HCT116 (cell line): ENCODE results near the gene TMA7. TPM values are rescaled to one million over a fixed set of nuclear protein-coding genes. Genes with fewer than 3 reads are reported as not detected.

Experiments
- ATAC-seq: fragments of 200-7000 bp; cut with Tn5 transposase; 2 replicates; pipeline ENCODE4 v1.9.1; 2020; ENCODE audit warnings: mild to moderate bottlenecking, moderate library complexity
- Bru-seq: library from RNA; stranded (reverse); fragments of 400-500 nt; gene quantifications from one replicate; lab custom pipeline; 2021; lab: Mats Ljungman, UMichigan
- BruChase-seq, 2 experiments: library from RNA; stranded (reverse); fragments of 400-500 nt; gene quantifications; one replicate each; lab custom pipeline; 2021; lab: Mats Ljungman, UMichigan
- BruUV-seq: library from RNA; stranded (reverse); fragments of 400-500 nt; replicated peaks from 2 replicates; lab custom pipeline; 2021; lab: Mats Ljungman, UMichigan
- CTCF ChIA-PET: fragments of 300-600 bp; sonication (Branson Sonifier 250); formaldehyde crosslinking; loops from one replicate; lab custom pipeline; 2021; ENCODE audit warnings: antibody characterized with exemption; lab: Charles Lee
- POLR2A ChIA-PET: fragments of 300-600, 350-600 bp; sonication (Branson Sonifier 250); formaldehyde crosslinking; loops from one replicate; lab custom pipeline; 2021; ENCODE audit warnings: antibody characterized with exemption; lab: Charles Lee
- RAD21 ChIA-PET, 2 experiments: fragments of 300-600 bp; sonication (Branson Sonifier 250); formaldehyde crosslinking; loops; one replicate each; lab custom pipeline; 2023; ENCODE audit warnings: low total read pairs in 2 of 2; ENCODE audit not compliant: uncharacterized antibody in 2 of 2, unreplicated experiment in 2 of 2, low non-redundant PET in 1 of 2; lab: Charles Lee
- DNase-seq: peaks from one replicate; pipeline ENCODE4 v3.0.0-alpha.2; 2010; ENCODE audit warnings: low read depth, low spot score
- H2AFZ ChIP-seq: fragments of 200-600 bp; shearing (Covaris generic), sonication (generic); 2 replicates; pipeline ENCODE4 v1.6.1; 2017; ENCODE audit warnings: low read depth, mixed run types, mixed read lengths, antibody characterized with exemption, low read length; ENCODE audit not compliant: poor library complexity, severe bottlenecking
- H3K27ac ChIP-seq: 2 replicates; pipeline ENCODE4 v1.5.1; 2012; ENCODE audit warnings: low read depth, low read length
- H3K27me3 ChIP-seq: fragments of 200-600 bp; sonication (generic); 2 replicates; pipeline ENCODE4 v1.6.1; 2016; ENCODE audit warnings: mixed run types, low read length, mixed read lengths; ENCODE audit not compliant: insufficient read depth
- H3K36me3 ChIP-seq, 2 experiments: fragments of 200-500 bp in 1 of 2; fragments of 200-600 bp in 1 of 2; sonication (Bioruptor generic) in 1 of 2; sonication (generic) in 1 of 2; 2 replicates each; pipeline versions ENCODE4 v1.5.1 to v1.6.1; 2014 to 2016; ENCODE audit warnings: low read length in 2 of 2, inconsistent platforms in 1 of 2, mixed read lengths in 1 of 2, mixed run types in 1 of 2; ENCODE audit not compliant: insufficient read depth in 2 of 2, control insufficient read depth in 1 of 2
- H3K4me1 ChIP-seq, 2 experiments: fragments of 200-600 bp in 1 of 2; sonication (generic) in 1 of 2; 2 replicates each; pipeline versions ENCODE4 v1.5.1 to v1.6.1; 2012 to 2017; ENCODE audit warnings: low read length in 2 of 2, inconsistent platforms in 1 of 2, mild to moderate bottlenecking in 1 of 2, mixed read lengths in 1 of 2, mixed run types in 1 of 2, moderate library complexity in 1 of 2; ENCODE audit not compliant: insufficient read depth in 2 of 2, control insufficient read depth in 1 of 2
- H3K4me2 ChIP-seq: fragments of 200-600 bp; sonication (generic); 2 replicates; pipeline ENCODE4 v1.6.1; 2017; ENCODE audit warnings: mixed run types, low read length, mixed read lengths
- H3K4me3 ChIP-seq, 2 experiments: fragments of 200-600 bp in 1 of 2; sonication (generic) in 1 of 2; replicated peaks in 1 of 2; 2 replicates each; pipeline ENCODE4 v1.5.1; 2011 to 2016; ENCODE audit warnings: low read length in 2 of 2, control low read depth in 1 of 2, low read depth in 1 of 2, mild to moderate bottlenecking in 1 of 2, mixed read lengths in 1 of 2, mixed run types in 1 of 2
- H3K79me2 ChIP-seq: fragments of 200-600 bp; sonication (generic); 2 replicates; pipeline ENCODE4 v1.6.1; 2017; ENCODE audit warnings: mild to moderate bottlenecking, mixed run types, low read length, moderate library complexity, mixed read lengths; ENCODE audit not compliant: insufficient read depth
- H3K9ac ChIP-seq: fragments of 200-600 bp; sonication (generic); 2 replicates; pipeline ENCODE4 v1.6.1; 2016; ENCODE audit warnings: low read length, mixed read lengths
- H3K9me2 ChIP-seq: fragments of 200-600 bp; sonication (generic), shearing (Covaris generic); 2 replicates; pipeline ENCODE4 v1.6.1; 2017; ENCODE audit warnings: mixed run types, mild to moderate bottlenecking, moderate library complexity; ENCODE audit not compliant: insufficient read depth
- H3K9me3 ChIP-seq, 2 experiments: fragments of 200-500 bp in 1 of 2; fragments of 200-600 bp in 1 of 2; sonication (Bioruptor generic) in 1 of 2; sonication (generic) in 1 of 2; 2 replicates each; pipeline ENCODE4 v1.6.1; 2014 to 2017; ENCODE audit warnings: low read length in 2 of 2, mixed read lengths in 2 of 2, inconsistent platforms in 1 of 2, low read depth in 1 of 2, mild to moderate bottlenecking in 1 of 2, mixed run types in 1 of 2, moderate library complexity in 1 of 2; ENCODE audit not compliant: control insufficient read depth in 1 of 2, insufficient read depth in 1 of 2
- H4K20me1 ChIP-seq: fragments of 200-600 bp; sonication (generic), shearing (Covaris generic); 2 replicates; pipeline ENCODE4 v1.6.1; 2017; ENCODE audit warnings: mixed run types, mild to moderate bottlenecking, moderate library complexity; ENCODE audit not compliant: insufficient read depth
- POLR2A ChIP-seq: IDR thresholded peaks from 2 replicates; pipeline ENCODE4 v1.7.0; 2011; ENCODE audit warnings: borderline replicate concordance; ENCODE audit not compliant: insufficient read depth, insufficient read length; ENCODE audit errors: extremely low read depth
- POLR2AphosphoS5 ChIP-seq: IDR thresholded peaks from 2 replicates; pipeline ENCODE4 v1.6.1; 2011; ENCODE audit warnings: mild to moderate bottlenecking, low read depth, low read length, moderate library complexity
- YY1 ChIP-seq: IDR thresholded peaks from 2 replicates; pipeline ENCODE4 v1.6.1; 2011; ENCODE audit warnings: low read length, low read depth, moderate library complexity, mild to moderate bottlenecking; ENCODE audit not compliant: insufficient replicate concordance; ENCODE audit errors: extremely low read depth
- ZFX ChIP-seq: fragments of 450-650 bp; IDR thresholded peaks from 2 replicates; pipeline ENCODE4 v1.6.1; 2017
- intact Hi-C: fragments of 100-400 bp; cut with micrococcal nuclease; formaldehyde crosslinking; loops from 2 replicates; pipeline ENCODE4 v1.10.0; 2022
- long read RNA-seq: library from polyadenylated mRNA; unstranded; transcript quantifications from one replicate; pipeline ENCODE4 v2.0.0, GENCODE V29; 2021; ENCODE audit not compliant: unreplicated experiment
- polyA plus RNA-seq: library from polyadenylated mRNA; unstranded; fragments of >200 nt; gene quantifications from 2 replicates; pipeline ENCODE4 v1.2.1, GENCODE V29; 2012; ENCODE audit warnings: missing spikeins
- total RNA-seq: library from RNA; stranded (reverse); gene quantifications from one replicate; pipeline ENCODE4 v1.2.1, GENCODE V29; 2021; ENCODE audit not compliant: unreplicated experiment
- TF ChIP-seq, protein P1 (sequence below), 3 experiments: fragments of 200-600 bp in 1 of 3; sonication (generic) in 1 of 3; IDR thresholded peaks in 2 of 3; conservative IDR thresholded peaks in 1 of 3; 2 replicates each; pipeline ENCODE4 v1.5.1; 2012 to 2017; ENCODE audit warnings: low read depth in 2 of 3, low read length in 2 of 3, antibody characterized with exemption in 1 of 3, borderline replicate concordance in 1 of 3, control low read depth in 1 of 3, mild to moderate bottlenecking in 1 of 3, mixed read lengths in 1 of 3, mixed run types in 1 of 3, moderate library complexity in 1 of 3; ENCODE audit not compliant: insufficient read depth in 1 of 3

The TMA7 gene
- total RNA-seq (334 TPM), Bru-seq, nascent RNA (percentile 96 among the genes with signal in this experiment), BruChase-seq, experiment 1, labeled RNA remaining after a 6-hour chase (percentile 94 among the genes with signal in this experiment), BruChase-seq, experiment 2, labeled RNA remaining after a 2-hour chase (percentile 89 among the genes with signal in this experiment)
- polyA plus RNA-seq: 294 and 408 TPM in 2 replicates
- long read RNA-seq, transcript TMA7-202 (3 exons, 619 nt): minor isoform, 21 of 492 reads
- long read RNA-seq, transcript TMA7-201 (4 exons, 561 nt): major isoform, 398 of 492 reads
- long read RNA-seq, partial matches to known transcripts: 45 of 492 reads
- long read RNA-seq, other reads (novel, unspliced or antisense): 28 of 492 reads

DNA sequence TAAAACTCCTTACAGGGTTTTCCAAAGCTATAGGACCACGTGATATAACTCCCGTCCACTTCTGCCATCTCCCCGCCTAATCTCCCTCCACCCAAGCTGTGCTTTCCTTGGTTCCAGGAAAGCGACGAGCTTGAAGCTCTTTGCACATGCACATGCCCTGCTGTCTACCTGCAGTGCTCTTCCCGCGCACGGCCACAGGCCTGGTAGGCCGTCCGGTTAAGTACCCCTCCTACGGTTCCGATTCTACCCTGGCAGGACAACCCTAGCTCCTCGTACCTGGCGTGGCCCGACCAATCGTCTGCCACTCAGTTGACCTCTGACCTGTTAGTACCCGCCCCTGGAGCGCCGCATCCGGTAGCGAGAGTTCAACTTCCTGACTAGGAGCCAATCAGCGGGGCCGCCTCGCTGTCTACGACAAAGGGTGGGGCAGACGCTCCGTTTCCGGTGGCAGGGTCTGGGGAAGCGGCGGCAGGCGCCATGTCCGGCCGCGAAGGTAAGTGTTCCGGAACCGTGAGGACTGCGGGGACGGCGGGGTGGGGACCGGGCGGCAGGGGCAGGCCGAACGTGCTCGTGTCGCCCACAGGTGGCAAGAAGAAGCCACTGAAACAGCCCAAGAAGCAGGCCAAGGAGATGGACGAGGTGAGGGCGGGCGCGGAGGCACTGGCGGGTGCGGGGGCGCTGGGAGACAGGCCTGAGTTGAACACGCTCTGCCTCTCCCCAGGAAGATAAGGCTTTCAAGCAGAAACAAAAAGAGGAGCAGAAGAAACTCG is at the start of gene TMA7, which contains the start of gene CCDC51:
TMA7 (plus strand) TSS at position 438 of the 770 bp plus-strand sequence; CDS start at position 478, 40 bp downstream.
CCDC51 (minus strand) TSS at position 300 of the 770 bp plus-strand sequence. CDS start 4,991 bp downstream, outside the sequence.
- no peaks in the 10 kb centered on the region for H3K9me3 ChIP-seq
- peak within 1 kb of the TSS; percentile 75 for H3K4me2 ChIP-seq
- POLR2A ChIA-PET: interaction anchor here (0.6 to 1.0 kb wide), 4 partner anchors 9 to 589 kb away, joined by 3 to 7 read pairs (median 5); partner anchors contain the start of genes IMPDH2, PLXNB1 and ZNF589
- peak within 1 kb of the TSS; percentile 98 to 100 for H3K4me3 ChIP-seq
- peak within 1 kb of the TSS; percentile 97 for H3K9ac ChIP-seq
- DNase-seq (peak; percentile 96), ATAC-seq (peak; percentile 91)
- RAD21 ChIA-PET: interaction anchor here (0.9 to 1.1 kb wide), 2 partner anchors 117 to 246 kb away, joined by 4 read pairs; partner anchors contain the start of gene PFKFB4 (in 1 of the 2)
- no peaks in the 10 kb centered on the region for H4K20me1 ChIP-seq
- intact Hi-C loops: no loop called here
- H2AFZ ChIP-seq: no peak within 1 kb of the TSS
- H3K36me3 ChIP-seq: peaks cover 16 to 21% of the 10 kb centered on the region in 2 experiments; a peak in 3 of 4 replicates
- peaks cover 14 to 36% of the 10 kb centered on the region in 2 experiments for H3K4me1 ChIP-seq
- H3K79me2 ChIP-seq: peaks cover 54% of the 10 kb centered on the region
- H3K9me2 ChIP-seq: no peaks in the 10 kb centered on the region
- CTCF ChIA-PET: interaction anchor here (0.8 to 1.7 kb wide), 9 partner anchors 10 to 245 kb away, joined by 3 to 18 read pairs (median 6); partner anchors contain the start of gene PLXNB1
- peak within 1 kb of the TSS; percentile 71 for H3K27ac ChIP-seq
- TF ChIP-seq YY1: peak; percentile 91
- peak; percentile 68 for TF ChIP-seq POLR2A
- peak; percentile 73; the same call in 1 of the 2 replicates for TF ChIP-seq ZFX
- TF ChIP-seq POLR2AphosphoS5: peak; percentile 77
- TF ChIP-seq, protein P1, sequence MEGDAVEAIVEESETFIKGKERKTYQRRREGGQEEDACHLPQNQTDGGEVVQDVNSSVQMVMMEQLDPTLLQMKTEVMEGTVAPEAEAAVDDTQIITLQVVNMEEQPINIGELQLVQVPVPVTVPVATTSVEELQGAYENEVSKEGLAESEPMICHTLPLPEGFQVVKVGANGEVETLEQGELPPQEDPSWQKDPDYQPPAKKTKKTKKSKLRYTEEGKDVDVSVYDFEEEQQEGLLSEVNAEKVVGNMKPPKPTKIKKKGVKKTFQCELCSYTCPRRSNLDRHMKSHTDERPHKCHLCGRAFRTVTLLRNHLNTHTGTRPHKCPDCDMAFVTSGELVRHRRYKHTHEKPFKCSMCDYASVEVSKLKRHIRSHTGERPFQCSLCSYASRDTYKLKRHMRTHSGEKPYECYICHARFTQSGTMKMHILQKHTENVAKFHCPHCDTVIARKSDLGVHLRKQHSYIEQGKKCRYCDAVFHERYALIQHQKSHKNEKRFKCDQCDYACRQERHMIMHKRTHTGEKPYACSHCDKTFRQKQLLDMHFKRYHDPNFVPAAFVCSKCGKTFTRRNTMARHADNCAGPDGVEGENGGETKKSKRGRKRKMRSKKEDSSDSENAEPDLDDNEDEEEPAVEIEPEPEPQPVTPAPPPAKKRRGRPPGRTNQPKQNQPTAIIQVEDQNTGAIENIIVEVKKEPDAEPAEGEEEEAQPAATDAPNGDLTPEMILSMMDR (IDR thresholded peaks at IDR 0.05 in 2 of 3, conservative IDR thresholded peaks at IDR 0.05 in 1 of 3; ENCODE audit: borderline replicate concordance in 1 of 3, insufficient read depth in 1 of 3, low read depth in 2 of 3, low read length in 2 of 3): no peak
- H3K27me3 ChIP-seq: no peaks in the 10 kb centered on the region
- BruUV-seq: no TSS peak
